Smooth muscle cell (in vitro differentiated cells): ENCODE results near the gene TNFAIP2. TPM values are rescaled to one million over a fixed set of nuclear protein-coding genes. Genes with fewer than 3 reads are reported as not detected.

Experiments used
- DNase-seq: peaks from one replicate; lab custom pipeline; 2025; ENCODE audit not compliant: unreplicated experiment; lab: John Stamatoyannopoulos, UW
- H2AFZ ChIP-seq: fragments of 200-600 bp; sonication (generic); 2 replicates; pipeline ENCODE4 v1.6.0; 2016; ENCODE audit warnings: antibody characterized with exemption, low read depth, mild to moderate bottlenecking
- H3F3A ChIP-seq: fragments of 200-600 bp; sonication (generic); 2 replicates; pipeline ENCODE4 v1.6.0; 2017; ENCODE audit warnings: antibody characterized with exemption, low read depth
- H3K27ac ChIP-seq: fragments of 200-600 bp; sonication (generic); 2 replicates; pipeline ENCODE4 v1.5.1; 2016; ENCODE audit warnings: low read depth, mild to moderate bottlenecking
- H3K27me3 ChIP-seq: fragments of 200-600 bp; sonication (generic); 2 replicates; pipeline ENCODE4 v1.6.1; 2016; ENCODE audit warnings: low read depth, mild to moderate bottlenecking
- H3K36me3 ChIP-seq: fragments of 200-600 bp; sonication (generic); 2 replicates; pipeline ENCODE4 v1.5.1; 2016; ENCODE audit warnings: low read depth
- H3K4me1 ChIP-seq: fragments of 200-600 bp; sonication (generic); 2 replicates; pipeline ENCODE4 v1.5.1; 2016; ENCODE audit warnings: low read depth
- H3K4me2 ChIP-seq: fragments of 200-600 bp; sonication (generic); 2 replicates; pipeline ENCODE4 v1.6.0; 2016; ENCODE audit warnings: mild to moderate bottlenecking
- H3K4me3 ChIP-seq: fragments of 200-600 bp; sonication (generic); 2 replicates; pipeline ENCODE4 v1.5.1; 2016; ENCODE audit warnings: mild to moderate bottlenecking
- H3K79me2 ChIP-seq: fragments of 200-600 bp; sonication (generic); 2 replicates; pipeline ENCODE4 v1.6.0; 2016; ENCODE audit warnings: low read depth, mild to moderate bottlenecking
- H3K9ac ChIP-seq: fragments of 200-600 bp; sonication (generic); 2 replicates; pipeline ENCODE4 v1.6.0; 2016; ENCODE audit warnings: low read depth
- H3K9me3 ChIP-seq: fragments of 200-600 bp; sonication (generic); replicated peaks from 2 replicates; pipeline ENCODE4 v1.5.1; 2016; ENCODE audit warnings: low read depth
- H4K20me1 ChIP-seq: fragments of 200-600 bp; sonication (generic); 2 replicates; pipeline ENCODE4 v1.6.0; 2016; ENCODE audit warnings: low read depth
- WGBS: methylation state at CpG from one replicate; pipeline ENCODE4 v1.1.7; 2016; ENCODE audit warnings: low lambda C conversion rate; 5-methylcytosine and 5-hydroxymethylcytosine counted together
- polyA plus RNA-seq: library from polyadenylated mRNA; unstranded; fragments of >200 nt; fragmentation: Nextera tagmentation; extraction: Ambion mirVana; gene quantifications from 2 replicates; pipeline ENCODE4 v1.2.1, GENCODE V29; 2016
- total RNA-seq: library from RNA; depleted of rRNA; stranded (reverse); fragments of >200 nt; gene quantifications from 2 replicates; pipeline ENCODE4 v1.2.3, GENCODE V29; 2014
- TF ChIP-seq, protein P1 (sequence below): fragments of 200-600 bp; sonication (generic); IDR thresholded peaks from 2 replicates; pipeline ENCODE4 v1.5.1; 2017; ENCODE audit warnings: borderline replicate concordance, mild to moderate bottlenecking, antibody characterized with exemption; ENCODE audit not compliant: insufficient read depth, poor library complexity, severe bottlenecking

Gene TNFAIP2
- total and polyA plus RNA-seq, 2 experiments from 2014 or later, result 35.7 to 76.5 TPM

DNA sequence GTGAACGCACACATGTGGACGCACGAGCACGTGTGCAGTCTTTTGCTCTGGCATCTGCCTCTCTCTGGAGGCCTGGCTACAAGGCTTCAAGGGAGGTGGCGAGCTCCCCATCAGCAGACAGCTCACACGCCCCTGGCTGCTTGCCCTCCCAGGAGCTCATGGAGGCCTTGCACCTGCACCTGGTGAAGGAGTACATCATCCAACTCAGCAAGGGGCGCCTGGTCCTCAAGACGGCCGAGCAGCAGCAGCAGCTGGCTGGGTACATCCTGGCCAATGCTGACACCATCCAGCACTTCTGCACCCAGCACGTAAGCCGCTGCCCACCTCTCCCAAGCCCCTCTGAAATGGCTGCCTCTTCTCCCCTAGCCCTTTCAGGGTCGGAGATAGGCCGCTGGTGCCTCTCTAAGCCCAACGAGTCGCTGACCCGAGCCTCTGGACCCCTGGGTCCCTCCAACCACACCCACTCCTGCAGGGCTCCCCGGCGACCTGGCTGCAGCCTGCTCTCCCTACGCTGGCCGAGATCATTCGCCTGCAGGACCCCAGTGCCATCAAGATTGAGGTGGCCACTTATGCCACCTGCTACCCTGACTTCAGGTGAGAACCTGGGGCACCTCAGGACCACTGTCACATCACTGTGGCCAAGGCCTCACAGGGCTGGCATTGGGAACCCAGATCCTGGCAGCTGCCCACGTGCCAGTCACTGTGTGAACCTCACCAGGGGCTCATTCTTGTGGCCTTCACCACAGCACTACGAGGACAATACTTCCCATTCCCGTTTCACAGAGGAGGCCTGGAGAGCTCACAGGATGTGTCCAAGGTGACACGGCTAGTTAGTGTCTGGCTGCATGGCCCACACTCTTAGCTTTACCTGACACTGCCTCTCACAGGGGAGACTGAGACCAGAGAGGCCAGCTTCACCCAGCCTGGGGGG lies 10.2 kb downstream of the TNFAIP2 start:
- no peak overlapping the region for H2AFZ ChIP-seq
- no peaks in the 10 kb centered on the region for H3K36me3 ChIP-seq
- no peak overlapping the region for H3K4me2 ChIP-seq
- H3K9ac ChIP-seq, result no peak overlapping the region
- TF ChIP-seq, protein P1, sequence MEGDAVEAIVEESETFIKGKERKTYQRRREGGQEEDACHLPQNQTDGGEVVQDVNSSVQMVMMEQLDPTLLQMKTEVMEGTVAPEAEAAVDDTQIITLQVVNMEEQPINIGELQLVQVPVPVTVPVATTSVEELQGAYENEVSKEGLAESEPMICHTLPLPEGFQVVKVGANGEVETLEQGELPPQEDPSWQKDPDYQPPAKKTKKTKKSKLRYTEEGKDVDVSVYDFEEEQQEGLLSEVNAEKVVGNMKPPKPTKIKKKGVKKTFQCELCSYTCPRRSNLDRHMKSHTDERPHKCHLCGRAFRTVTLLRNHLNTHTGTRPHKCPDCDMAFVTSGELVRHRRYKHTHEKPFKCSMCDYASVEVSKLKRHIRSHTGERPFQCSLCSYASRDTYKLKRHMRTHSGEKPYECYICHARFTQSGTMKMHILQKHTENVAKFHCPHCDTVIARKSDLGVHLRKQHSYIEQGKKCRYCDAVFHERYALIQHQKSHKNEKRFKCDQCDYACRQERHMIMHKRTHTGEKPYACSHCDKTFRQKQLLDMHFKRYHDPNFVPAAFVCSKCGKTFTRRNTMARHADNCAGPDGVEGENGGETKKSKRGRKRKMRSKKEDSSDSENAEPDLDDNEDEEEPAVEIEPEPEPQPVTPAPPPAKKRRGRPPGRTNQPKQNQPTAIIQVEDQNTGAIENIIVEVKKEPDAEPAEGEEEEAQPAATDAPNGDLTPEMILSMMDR, result no peak
- H3F3A ChIP-seq, result peaks cover 21% of the 10 kb centered on the region
- H3K9me3 ChIP-seq, result no peaks in the 10 kb centered on the region
- no peak overlapping the region for H3K27ac ChIP-seq
- no peak overlapping the region for H3K4me3 ChIP-seq
- DNase-seq, result no peak
- no peaks in the 10 kb centered on the region for H3K27me3 ChIP-seq
- WGBS, result 97% methylated on average over 22 of the region's 25 CpGs
- peaks cover 10% of the 10 kb centered on the region for H3K4me1 ChIP-seq
- no peaks in the 10 kb centered on the region for H3K79me2 ChIP-seq
- peaks cover 12% of the 10 kb centered on the region for H4K20me1 ChIP-seq

DNA sequence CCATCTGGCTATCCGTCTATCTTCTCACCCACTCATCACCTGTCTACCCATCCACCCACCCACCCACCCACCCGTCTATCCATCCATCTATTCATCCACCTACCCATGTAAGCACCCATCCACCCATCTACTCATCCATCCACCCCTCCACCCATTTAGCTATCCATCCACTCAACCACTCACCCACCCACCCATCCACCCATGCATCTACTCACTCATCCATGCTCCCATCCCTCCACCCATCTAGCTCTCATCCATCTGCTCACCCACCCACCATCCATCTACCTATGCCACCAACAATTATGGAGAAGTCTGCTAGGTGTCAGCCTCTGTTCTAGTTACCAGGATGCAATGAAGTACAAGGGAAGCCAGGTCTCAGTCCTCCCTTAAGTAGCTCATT lies 11.1 kb downstream of the TNFAIP2 start:
- Histone ChIP-seq H3K4me2 (no peak overlapping the region), H2AFZ (no peak overlapping the region), H4K20me1 (peaks cover 3% of the 10 kb centered on the region), H3K9ac (no peak overlapping the region), H3K4me3 (no peak overlapping the region), H3K9me3 (no peaks in the 10 kb centered on the region), H3K36me3 (no peaks in the 10 kb centered on the region), H3F3A (peaks cover 25% of the 10 kb centered on the region), H3K4me1 (peaks cover 19% of the 10 kb centered on the region), H3K27me3 (no peaks in the 10 kb centered on the region), H3K27ac (no peak overlapping the region), H3K79me2 (no peaks in the 10 kb centered on the region)
- no peak for DNase-seq
- TF ChIP-seq, protein P1, result no peak
- WGBS, result 71% methylated on average over 2 of the region's 2 CpGs

DNA sequence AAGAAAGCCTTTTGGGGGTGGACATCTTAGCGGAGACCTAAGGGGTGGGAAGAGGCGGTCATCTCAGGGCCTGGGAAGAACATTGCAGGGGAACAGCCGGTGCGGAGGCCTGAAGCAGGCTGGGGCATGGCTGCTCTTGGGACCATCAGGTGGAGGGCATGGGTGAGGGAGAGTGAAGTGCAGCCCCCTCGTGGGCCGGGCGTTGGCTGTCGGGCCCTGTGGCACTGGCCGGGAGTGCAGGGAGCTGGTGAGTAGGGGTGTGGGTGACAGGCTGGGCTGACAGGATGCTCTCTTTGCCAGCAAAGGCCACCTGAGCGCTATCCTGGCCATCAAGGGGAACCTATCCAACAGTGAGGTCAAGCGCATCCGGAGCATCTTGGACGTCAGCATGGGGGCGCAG lies 11.7 kb downstream of the TNFAIP2 start:
- H3K27me3 ChIP-seq, result no peaks in the 10 kb centered on the region
- no peaks in the 10 kb centered on the region for H3K9me3 ChIP-seq
- no peaks in the 10 kb centered on the region for H3K36me3 ChIP-seq
- 96% methylated on average over 14 of the region's 14 CpGs for WGBS
- DNase-seq, result no peak
- H3K4me2 ChIP-seq, result no peak overlapping the region
- no peak overlapping the region for H3K9ac ChIP-seq
- H3K27ac ChIP-seq, result no peak overlapping the region
- TF ChIP-seq, protein P1, result no peak
- no peak overlapping the region for H3K4me3 ChIP-seq
- H3K79me2 ChIP-seq, result no peaks in the 10 kb centered on the region
- H4K20me1 ChIP-seq, result no peaks in the 10 kb centered on the region
- peaks cover 24% of the 10 kb centered on the region for H3K4me1 ChIP-seq
- H2AFZ ChIP-seq, result no peak overlapping the region
- H3F3A ChIP-seq, result peaks cover 28% of the 10 kb centered on the region
